Measurements from ENCODE around the gene DACH1.

Gene DACH1

DNA sequence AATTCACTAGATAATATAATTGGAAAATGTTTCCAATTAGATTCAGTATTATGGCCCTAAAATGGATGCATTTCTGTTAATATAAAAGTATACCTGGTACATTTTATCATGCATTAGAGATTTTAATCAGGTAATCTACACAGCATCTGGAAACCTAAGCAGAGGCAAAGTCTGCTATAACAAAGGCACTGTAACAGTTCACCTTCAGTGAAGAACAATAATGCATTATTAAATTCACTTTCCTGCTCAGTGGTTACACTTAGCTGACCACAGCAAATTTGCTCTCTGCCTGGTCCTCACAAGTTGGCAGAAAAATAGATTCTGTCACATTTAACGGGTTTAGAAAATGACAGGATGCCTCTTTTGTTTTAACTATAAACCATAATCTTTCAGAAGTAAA, 326.9 kb downstream of the DACH1 start:
- no peak for DNase-seq

DNA sequence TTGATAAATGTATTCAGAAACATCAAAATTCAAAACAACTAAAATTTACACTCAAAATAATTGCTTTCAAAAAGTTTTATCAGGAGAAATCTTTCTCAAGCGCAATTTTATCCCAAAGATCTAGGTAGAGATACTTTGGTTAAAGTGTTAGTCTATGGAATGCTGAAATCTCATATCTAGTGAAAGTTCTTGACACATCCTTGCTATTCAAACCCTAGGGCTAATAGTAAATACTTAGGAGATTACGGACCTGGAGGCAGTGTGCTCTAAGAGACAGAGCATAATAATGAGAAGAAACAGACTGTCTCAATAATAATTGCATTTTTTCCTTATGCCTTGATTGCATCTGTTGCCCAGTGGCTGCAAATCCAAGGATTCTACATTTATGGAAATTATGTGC, 330.8 kb downstream of the DACH1 start:
- no peak for DNase-seq

DNA sequence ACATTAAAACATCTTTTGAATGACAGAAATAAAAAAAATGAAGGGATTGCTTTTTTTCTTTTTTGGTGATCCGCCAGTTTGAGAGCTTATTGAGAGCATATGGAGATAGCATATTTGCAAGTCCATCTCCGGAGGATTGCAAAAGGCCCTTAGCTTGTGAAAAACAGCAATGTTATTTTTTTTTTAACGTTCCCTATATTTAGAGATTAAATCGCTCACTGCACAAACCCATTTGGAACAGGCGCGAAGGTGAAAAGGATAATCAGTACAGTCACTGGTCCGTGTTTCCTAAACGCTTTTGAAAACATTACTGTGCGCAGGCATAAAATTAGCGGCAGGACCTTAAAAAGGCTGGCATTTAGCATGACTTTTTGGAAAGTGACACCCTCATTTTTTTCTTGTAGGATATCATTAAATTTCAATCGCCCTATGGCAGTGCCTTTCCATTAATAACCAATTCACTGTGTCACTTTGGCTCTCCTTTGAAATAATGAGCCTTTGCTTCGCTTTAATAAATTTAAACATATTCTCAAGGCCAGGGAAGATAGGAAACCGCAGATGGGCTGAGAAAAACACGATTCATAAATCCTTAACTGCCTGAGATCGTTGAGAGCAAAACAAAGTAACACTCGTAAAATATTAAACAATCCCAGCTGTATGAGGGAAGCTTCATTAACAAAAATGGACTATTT, 342.2 kb downstream of the DACH1 start:
- no peak for DNase-seq

DNA sequence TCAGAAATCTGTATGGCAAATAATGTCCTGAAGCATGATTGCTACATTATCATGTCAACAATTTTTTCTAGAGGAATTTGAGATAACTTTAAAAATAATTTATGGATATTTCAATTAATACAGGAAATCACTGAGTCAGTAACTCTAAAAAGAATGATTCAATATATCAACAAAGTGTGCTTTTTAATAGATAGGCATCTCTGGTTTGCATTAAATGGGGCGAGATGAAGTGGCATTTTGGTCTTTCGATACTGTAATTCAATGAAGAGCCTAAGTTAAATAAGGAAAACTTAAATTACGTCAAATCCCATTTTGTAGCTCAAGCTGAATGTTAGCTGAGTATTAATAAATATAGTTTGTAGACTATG, 342.8 kb downstream of the DACH1 start:
- DNase-seq, result no peak

DNA sequence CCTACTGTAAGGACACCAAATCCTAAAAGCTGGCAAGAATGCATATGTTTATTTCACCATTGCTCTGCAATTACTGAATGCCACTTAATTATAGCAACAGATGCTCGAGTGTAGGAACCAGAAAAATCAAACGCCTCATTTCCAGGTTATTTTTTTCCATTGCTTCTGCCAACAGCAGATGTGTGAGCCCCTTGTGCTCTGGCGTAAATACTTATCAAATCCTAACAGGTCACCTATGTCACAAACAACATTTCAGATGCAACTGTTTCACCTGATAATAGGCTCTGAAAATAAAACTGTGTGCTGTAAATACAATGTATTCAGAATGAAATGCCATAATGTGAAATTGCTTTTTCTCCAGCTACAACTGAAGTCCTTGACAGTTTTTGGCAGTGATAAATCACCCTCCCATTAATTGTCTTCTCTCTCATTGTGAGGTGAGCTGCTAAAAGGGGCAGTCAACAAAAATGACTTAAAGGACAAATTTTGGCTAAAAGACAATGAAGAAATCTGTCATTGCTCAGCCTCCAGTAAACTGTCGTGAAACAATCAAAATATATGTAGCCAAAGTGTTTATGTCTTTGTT, 344.0 kb downstream of the DACH1 start:
- no peak for DNase-seq

DNA sequence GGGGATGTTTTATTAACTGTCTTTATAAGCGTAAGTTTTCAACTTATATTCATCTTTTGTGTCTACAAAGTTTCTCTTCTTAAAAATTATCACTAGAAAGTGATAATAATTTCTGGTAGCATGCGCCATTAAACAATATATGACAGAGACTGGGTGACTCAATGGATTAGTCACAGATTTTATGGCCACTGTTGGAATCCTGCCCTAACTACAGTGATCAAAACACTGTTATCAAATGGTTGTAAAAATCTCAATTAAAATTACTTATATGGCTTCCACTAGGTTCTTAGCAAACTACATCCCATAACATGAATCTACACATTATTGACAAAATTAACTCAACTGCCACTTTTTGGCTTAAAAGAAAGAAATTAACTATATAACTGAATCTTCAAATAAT, 350.0 kb downstream of the DACH1 start:
- DNase-seq, result no peak

DNA sequence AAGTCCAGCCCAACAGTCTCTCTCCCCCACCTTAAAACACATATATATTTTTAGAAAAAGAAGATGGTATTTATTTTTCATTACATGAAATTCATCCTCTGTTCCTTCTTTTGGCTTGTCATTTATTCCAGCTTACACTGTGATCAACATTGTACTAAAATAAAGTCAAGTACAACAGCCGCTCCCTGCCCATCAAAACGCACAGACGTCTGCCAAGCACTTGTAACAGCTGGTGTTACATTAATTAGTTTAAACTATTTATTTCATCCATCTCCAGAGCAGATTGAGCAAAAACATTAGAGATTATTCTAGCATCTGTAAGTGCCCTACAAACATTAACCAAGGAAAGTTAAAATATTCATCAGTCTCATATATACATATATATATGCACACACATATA, 350.5 kb downstream of the DACH1 start:
- no peak for DNase-seq

DNA sequence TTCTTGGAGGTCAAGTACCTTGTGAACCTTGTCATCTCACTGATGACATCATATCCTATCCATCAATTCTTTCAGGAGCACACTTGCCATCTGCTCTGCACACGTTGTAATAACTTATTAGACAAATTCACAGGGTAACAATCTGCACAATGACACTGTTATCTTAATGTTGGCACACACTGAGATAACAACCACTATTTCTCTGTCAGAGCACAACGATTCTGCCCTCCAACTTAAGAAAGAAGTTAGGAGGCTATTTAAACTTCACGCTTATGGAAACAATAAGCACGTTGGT, 351.3 kb downstream of the DACH1 start:
- DNase-seq, result no peak

DNA sequence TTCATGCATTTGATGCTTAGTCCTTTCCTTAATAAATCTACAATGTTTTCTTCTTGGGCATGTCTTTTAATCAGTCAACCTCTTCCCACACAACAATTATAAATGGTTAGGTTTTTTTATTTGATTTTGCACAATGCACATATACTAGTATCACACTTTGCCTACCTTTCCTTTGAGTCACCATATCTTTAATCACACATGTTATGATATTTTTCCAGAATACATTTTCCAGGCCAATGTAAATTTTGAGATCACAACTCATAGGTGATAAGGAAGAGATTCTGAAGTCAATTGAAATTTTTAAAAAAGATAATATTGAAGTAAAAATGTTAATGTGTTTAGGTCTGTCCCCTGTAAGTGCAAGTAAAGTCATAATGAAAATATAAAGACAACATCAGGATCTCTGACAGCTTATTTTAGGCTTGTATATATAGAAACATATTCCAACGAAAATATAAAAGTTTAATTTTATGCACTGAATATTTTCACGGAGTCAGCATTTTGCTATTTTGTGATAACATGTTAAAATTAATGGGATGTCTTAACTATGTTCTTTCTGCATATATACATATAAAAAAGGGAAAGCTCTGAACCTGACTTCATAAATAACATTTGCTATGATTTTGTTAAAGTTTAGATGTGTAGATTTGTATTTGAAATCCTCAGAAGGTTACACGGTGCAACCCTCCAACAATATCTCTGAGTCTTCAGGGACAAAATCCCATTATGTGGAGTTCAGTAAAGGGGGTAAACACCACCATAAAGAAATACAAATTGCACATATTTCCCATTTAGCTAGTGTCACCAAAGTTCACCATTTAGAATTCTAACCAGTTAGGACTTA, 351.9 kb downstream of the DACH1 start:
- DNase-seq, result no peak

DNA sequence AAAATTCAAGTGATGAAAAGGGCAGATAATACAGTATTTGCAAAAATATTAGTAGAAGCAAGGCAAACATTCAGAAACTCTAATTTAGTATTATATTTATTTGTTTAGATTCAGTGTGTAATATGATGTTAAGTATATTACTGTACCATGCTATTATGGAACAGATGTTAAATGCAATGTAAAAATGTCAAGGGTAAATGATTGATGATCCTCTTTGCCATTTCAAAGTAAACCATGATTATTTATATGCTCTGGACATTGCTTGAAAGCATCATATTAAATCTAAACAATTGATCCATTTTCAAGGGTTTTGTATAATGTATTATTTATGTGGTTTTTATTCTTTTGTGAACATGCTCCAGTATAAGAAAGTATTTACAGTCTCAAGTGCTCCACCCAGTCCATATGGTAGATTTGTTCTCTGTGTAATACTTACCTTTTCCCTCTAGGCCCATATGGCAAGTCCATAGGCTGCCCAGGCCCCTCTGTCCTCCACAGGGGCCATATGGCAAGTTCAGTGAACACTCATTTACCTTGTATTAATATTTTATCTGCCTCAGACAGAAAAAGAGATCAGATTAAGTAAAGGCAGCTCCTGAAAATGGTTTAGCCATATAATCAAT, 353.5 kb downstream of the DACH1 start:
- DNase-seq, result no peak

DNA sequence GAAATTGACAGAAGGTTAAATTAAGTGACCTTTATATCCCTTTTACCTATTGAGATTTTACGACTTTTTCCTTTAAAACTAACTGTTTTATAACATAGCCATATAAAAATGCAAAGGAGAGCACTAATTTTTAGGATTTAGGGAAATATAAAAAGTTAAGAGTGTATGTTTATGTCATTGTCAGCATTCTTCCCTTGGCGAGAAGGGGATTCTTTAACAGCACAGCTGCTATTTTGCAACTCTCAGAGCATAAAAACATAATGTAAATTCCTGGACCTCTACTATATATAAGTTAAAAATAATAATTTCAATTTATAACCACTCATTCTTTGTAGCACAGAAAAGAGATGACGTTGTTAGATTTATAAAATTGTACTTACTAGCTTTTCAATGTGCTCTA, 363.2 kb downstream of the DACH1 start:
- DNase-seq, result no peak

DNA sequence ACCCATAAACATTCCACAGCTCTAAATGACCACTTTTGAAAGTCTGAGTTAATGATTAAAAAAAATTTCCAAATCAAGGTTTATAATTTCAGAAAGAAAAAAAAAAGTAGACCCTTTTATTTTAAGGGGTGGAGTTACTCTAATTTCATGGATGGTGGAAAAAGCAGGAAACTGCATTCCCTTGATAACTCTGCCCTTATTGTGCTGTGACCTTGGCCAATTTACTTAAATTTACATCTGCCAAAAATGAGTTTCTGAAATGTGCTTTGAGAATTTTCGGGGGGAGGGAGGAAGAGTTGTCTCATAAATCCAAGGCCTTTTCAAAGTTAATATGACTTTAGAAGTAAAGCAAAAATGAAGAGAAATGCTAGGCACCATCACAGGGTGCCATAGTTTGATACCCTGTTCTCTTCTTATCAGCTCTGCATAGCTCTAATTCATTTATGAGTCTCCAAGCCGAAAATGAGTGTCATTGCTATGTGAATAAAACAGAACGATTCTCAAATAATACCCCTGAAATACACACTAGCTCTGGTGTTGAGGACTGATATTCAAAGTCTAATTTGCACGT, 367.0 kb downstream of the DACH1 start:
- DNase-seq, result no peak

DNA sequence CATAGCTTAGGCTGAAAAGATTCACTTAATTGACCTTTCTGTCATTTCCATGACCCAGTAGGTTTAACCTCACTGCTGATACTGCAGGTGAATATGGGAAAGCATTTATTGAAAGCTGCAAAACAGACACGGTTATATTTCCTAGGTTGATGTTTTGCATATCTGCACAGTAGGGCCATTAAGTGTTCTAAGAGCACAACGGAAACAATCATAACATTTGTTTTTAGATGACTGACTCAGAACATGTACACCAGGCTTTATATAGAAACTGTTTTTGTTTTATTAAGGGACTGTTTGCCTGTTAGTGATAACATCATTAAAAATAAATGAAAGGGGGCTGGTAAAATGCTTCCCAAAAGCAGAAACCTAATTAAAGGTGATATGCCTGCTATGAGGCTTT, 367.8 kb downstream of the DACH1 start:
- DNase-seq, result no peak

DNA sequence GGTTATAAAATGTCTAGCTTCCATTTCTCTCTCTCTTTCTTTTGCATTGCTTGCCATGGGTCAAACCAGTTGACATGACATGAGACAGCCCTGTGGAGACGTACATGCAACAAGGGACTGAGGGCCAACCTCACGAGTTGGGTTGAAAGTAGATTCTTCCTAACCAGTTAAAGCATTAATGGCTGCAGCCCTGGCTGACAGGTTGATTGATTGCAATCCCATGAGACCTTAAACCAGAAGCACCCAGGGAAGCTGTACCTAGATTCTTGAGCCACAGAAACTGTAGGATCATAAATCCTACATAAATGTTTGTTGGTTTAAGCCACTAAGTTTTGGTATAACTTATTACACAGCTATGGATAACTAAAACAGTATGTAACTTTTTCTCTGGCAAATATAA, 373.8 kb downstream of the DACH1 start:
- DNase-seq, result no peak

DNA sequence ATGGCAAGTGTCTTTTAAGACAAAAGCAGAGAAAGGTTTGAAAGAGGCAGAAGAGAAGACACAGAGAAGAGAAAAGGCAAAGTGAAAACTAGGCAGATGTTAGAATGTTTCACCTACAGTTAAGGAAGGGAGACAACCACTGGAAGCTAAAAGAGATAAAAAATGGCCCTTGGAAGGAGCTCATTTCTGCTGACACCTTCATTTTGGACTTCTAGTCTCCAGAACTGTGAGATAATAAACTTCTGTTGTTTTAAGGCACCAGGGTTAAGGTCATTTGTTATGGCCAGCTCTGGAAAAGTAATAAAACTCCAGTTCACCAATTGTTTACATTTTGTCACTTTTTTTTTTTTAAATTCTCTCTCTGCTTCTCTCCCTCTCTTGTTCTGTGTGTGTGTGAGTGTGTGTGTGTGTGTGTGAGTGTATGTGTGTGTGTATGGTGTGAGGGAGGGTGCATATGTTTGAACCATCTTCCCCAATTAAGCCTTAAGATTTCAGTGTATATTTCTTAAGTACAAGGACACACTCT, 374.6 kb downstream of the DACH1 start:
- DNase-seq, result no peak

DNA sequence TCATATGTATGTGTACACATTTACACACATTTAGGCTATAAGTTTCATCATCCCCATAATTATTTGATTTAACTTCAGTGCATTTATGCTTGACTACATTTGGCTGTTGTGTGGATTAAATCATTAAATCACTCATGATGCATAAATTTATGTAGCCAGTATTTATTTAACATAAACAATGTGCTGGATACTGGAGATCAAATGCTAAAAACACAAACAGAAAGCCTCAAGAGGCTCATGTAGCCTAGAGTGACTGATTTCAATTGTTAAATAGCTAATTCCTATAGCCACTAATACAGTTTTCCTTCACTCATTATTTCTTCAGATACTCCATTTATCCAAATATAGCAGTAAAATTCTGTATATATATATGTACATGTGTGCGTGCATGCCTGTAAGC, 376.0 kb downstream of the DACH1 start:
- no peak for DNase-seq

DNA sequence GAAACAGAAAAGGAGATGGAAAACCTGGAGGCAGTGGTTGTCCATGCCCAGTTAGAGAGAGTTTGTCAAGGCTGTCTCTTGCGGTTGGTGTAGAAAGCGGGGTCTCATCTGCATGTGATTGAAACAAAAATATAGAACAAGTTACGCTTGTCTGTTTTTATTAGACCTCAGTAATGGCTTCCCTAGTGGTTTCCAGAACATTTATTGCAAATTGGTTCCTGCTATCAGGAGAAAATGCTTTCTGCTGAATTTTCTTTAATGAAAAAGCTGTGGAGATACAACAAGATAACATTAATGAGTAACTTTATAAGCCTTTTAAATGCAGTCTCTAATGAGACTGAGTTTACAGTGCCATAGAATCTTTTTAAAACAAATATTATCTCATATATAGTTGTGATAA, 378.0 kb downstream of the DACH1 start:
- no peak for DNase-seq

DNA sequence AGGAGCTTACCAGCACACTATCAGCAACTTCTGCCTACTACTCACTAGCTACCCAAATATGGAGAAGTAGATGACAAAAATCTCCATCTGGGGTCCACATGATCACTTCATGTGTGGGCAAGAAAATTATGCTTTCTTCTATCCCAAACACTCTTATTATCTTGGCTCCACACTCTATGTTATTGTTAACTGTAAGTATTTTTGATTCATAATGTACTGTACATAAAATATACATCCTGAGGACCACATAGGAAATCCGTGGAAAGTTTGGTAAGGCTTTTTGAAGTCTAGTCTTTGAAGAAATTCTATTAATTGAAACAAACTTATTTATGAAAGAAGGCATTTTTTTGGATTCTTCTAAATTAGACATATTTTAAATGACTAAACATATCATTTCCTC, 378.8 kb downstream of the DACH1 start:
- no peak for DNase-seq

DNA sequence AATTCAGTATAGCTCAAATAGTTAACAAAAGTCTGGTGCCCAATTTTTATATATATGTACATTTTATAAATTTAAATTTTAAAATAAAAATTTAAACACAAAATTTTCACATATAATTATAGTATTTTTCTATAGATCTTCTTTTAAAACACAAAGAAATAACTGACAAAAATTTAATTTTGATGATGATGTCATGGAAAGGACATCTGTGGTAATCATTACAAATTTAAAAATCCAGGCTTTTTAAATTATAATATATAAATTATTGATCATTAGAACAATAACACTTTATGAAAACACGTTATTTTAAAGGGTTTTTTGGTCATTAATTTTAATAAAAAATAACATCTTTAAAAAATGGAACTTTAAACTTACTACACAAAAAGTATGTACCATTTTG, 381.1 kb downstream of the DACH1 start:
- DNase-seq, result no peak

DNA sequence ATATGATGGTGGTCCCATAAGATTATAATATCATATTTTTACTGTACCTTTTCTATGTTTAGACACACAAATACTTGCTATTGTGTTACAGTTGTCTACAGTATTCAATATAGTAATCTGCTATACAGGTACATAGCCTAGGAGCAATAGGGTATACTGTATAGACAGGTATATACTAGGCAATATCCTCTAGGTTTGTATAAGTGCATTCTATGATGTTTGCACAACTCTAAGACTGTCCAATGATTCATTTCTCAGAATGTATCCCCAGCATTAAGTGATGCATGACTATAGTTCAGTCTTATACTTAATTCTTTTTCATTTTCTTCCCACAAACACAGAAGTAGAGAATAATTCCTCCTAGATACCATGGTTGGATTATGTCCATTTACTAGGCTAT, 383.3 kb downstream of the DACH1 start:
- no peak for DNase-seq

DNA sequence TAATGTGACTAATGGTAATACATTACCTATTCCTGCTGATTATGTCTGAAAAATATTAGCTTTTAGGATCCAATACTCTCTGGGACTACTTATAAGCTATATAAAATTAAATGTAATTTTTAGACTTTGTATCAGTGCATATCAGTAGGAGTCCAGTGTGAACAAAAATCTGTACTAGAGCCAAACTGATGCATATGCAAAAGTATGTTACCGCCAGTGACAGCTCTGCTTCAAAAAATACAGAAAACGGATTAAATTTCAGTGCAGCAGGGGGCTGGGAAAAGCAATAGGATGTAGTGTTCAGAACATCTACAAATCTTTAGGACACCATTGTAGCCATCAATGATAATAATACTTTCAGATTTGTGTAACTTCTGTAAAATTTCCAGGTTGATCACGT, 385.5 kb downstream of the DACH1 start:
- no peak for DNase-seq

DNA sequence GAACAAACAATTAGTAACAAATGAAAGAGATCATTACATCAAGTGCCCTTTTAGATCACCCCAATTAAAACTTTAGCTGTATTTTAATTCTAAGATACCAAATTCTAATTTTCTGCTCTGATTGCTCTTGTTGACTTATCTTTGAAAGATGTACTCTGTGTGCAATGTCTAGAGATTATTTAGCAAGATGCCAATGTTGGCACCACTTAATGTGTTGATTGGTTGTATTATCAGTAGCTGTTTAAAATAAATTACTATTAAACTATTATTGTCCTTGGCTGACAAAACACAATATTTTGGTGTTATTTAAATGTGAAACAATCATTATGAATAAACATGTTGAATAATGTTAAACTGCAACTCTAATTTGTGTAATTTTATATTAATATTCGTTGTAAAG, 386.0 kb downstream of the DACH1 start:
- no peak for DNase-seq

DNA sequence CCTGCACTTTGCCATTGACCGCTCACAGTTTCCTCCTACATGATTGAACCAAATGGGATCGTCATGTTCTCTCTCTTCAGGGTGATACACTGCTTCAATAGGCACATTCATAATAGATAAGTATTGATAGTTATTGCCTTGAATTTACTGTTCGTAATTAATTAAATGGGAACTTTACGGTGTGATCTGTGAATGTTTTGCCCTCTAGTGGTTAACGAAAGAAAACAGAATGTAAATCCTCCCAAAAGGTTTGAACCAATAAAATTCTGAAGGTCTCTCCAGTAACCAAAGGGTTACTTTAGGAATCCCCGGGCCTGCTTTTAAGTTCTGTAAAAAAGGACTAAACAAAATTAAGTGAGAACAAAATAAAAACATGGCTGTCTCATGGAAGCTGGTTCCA, 389.3 kb downstream of the DACH1 start:
- DNase-seq, result peak; percentile 22

DNA sequence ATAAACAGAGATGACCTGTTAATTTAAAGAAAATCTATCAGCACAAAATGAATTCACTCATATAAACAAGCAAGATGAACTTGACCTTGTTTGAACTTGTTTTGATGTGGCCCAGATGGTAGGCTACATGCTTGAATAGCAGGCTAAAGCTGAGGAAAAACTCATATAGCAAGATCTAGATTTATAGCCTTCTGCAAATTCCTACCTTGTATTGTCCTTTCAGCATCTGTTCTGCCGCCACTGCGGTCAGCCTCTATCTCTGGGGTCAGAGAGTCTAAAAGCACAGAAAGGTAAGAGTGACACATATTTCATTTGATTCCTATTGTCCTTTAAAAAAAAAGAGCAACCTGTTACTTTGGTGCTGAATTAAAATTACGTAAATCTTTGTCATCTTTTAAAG, 392.1 kb downstream of the DACH1 start:
- no peak for DNase-seq
